Progenitor cell of endocrine pancreas (in vitro differentiated cells): ENCODE measurements around the gene MXD1. TPM values are rescaled to one million over a fixed set of nuclear protein-coding genes. Genes with fewer than 3 reads are reported as not detected.

Source experiments
- DNase-seq: peaks from one replicate; pipeline ENCODE4 v3.0.0; 2021; ENCODE audit warnings: low spot score; ENCODE audit not compliant: unreplicated experiment
- H3K27ac Mint-ChIP-seq: 2 replicates; pipeline ENCODE4 v1.8.0; 2021; ENCODE audit warnings: mild to moderate bottlenecking, moderate library complexity, mixed read lengths
- H3K27me3 Mint-ChIP-seq: 2 replicates; pipeline ENCODE4 v1.8.0; 2021; ENCODE audit warnings: mixed read lengths
- H3K36me3 Mint-ChIP-seq: 2 replicates; pipeline ENCODE4 v1.8.0; 2022; ENCODE audit warnings: mixed read lengths; ENCODE audit not compliant: insufficient read depth
- H3K4me1 Mint-ChIP-seq: 2 replicates; pipeline ENCODE4 v1.8.0; 2021; ENCODE audit warnings: low read depth, mixed read lengths
- H3K4me3 Mint-ChIP-seq: 2 replicates; pipeline ENCODE4 v1.8.0; 2021; ENCODE audit warnings: low read depth, mild to moderate bottlenecking, moderate library complexity, mixed read lengths
- H3K9me3 Mint-ChIP-seq: 2 replicates; pipeline ENCODE4 v1.8.0; 2021; ENCODE audit warnings: low read depth, mixed read lengths
- total RNA-seq: library from RNA; stranded (reverse); gene quantifications from 2 replicates; pipeline ENCODE4 v1.2.1, GENCODE V29; 2021
- TF ChIP-seq, protein P1 (sequence below): fragments of 200-600 bp; sonication (generic); IDR thresholded peaks from one replicate; pipeline ENCODE4 v1.5.0; 2021; ENCODE audit warnings: antibody characterized with exemption, mild to moderate bottlenecking; ENCODE audit not compliant: unreplicated experiment

Gene MXD1
- total RNA-seq, 1 donor from 2014 or later: 10.8 TPM

DNA sequence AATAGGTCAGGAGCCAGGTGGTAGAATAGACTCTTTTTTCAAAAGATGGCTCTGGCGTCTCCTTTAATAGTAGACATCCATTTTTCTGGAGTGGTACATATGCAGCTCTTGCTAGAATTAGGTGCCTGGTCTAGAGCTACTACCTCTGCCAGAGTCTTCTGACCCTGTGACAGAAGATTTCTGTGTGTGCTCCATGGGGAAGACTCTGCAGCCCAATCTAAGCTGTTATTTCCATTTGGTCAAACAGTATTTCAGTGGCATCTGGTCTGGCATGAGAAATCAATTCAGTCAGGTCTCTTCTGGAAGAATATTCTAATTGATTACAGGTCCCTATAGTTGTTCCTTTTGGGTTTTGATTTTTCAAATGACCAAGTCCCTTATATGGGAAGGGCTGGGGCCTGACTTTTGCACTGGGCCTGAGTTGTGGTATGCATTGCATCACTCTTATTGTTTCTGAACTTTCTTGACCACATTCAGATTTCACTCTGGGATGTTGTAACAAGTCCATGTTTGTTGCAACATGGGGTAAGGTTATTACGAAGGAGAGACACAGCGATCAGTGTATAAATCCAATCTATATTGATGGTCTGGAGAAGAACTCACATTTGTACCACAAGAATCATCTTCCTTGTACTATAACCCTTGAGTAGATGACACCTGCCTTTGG, 12.1 kb downstream of the MXD1 start:
- Mint-ChIP-seq H3K27ac (no peak overlapping the region), H3K4me1 (no peaks in the 10 kb centered on the region), H3K27me3 (no peaks in the 10 kb centered on the region), H3K4me3 (no peak overlapping the region), H3K36me3 (peaks cover 2% of the 10 kb centered on the region), H3K9me3 (no peaks in the 10 kb centered on the region)
- TF ChIP-seq, protein P1, sequence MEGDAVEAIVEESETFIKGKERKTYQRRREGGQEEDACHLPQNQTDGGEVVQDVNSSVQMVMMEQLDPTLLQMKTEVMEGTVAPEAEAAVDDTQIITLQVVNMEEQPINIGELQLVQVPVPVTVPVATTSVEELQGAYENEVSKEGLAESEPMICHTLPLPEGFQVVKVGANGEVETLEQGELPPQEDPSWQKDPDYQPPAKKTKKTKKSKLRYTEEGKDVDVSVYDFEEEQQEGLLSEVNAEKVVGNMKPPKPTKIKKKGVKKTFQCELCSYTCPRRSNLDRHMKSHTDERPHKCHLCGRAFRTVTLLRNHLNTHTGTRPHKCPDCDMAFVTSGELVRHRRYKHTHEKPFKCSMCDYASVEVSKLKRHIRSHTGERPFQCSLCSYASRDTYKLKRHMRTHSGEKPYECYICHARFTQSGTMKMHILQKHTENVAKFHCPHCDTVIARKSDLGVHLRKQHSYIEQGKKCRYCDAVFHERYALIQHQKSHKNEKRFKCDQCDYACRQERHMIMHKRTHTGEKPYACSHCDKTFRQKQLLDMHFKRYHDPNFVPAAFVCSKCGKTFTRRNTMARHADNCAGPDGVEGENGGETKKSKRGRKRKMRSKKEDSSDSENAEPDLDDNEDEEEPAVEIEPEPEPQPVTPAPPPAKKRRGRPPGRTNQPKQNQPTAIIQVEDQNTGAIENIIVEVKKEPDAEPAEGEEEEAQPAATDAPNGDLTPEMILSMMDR: no peak
- no peak for DNase-seq

DNA sequence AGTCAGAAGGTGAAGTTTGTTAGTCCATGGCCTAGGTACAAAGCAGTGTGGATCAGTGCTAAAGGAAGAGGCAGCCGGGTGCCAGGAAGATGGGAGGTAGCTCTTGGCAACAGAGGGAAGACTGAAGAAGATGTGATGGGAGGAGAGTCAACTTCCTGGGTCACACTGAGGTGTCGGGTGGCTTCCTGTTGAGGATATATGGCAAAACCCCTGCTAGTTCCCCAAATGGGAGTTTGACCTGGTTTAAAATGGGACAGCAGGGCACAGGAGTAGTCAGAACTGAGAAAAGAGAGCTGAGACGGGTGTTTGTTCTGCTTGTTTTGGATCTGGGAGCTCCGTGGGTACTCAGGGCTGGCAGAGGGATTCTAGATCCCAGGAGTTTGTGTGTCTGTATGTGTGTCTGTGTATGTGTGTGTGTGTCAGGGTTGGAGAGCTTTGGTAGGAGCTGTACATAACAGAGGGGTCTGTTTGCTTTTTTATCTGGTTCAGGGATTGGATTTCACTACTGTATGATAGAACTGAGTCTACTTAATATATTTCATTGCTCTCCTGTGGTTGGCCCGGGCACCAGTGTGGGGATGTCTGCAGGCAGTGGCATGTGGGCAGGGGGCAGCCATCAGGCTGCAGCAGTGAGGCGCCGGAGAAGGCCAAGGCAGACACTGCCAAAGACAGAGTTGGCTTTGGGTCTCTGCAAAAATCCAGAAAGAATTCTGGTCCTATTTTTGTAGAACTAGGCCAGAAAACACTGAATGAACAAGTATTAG, 17.1 kb downstream of the MXD1 start:
- TF ChIP-seq, protein P1: no peak
- Mint-ChIP-seq H3K36me3 (peaks cover 2% of the 10 kb centered on the region), H3K27ac (peak overlapping the region; percentile 45), H3K4me3 (no peak overlapping the region), H3K27me3 (no peaks in the 10 kb centered on the region), H3K4me1 (peaks cover 3% of the 10 kb centered on the region), H3K9me3 (no peaks in the 10 kb centered on the region)
- DNase-seq: no peak

DNA sequence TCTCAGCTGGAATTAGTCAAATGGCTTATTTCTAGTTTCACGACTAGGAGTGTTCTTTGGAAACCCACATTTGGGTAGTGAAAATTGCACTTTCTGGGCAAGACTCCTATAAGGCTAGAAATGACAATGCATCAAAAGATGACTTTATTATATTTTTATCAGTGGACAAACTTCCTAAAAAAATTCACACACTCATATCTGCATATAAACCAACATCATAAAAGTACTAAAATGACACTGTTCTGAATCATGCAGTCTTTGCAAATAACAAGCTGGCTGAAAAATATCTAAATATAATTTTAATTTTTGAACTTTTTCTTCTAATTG, 17.6 kb downstream of the MXD1 start:
- Mint-ChIP-seq H3K27ac (no peak overlapping the region), H3K9me3 (no peaks in the 10 kb centered on the region), H3K27me3 (no peaks in the 10 kb centered on the region), H3K4me3 (no peak overlapping the region), H3K4me1 (peaks cover 3% of the 10 kb centered on the region), H3K36me3 (peaks cover 4% of the 10 kb centered on the region)
- DNase-seq: no peak
- TF ChIP-seq, protein P1: no peak

DNA sequence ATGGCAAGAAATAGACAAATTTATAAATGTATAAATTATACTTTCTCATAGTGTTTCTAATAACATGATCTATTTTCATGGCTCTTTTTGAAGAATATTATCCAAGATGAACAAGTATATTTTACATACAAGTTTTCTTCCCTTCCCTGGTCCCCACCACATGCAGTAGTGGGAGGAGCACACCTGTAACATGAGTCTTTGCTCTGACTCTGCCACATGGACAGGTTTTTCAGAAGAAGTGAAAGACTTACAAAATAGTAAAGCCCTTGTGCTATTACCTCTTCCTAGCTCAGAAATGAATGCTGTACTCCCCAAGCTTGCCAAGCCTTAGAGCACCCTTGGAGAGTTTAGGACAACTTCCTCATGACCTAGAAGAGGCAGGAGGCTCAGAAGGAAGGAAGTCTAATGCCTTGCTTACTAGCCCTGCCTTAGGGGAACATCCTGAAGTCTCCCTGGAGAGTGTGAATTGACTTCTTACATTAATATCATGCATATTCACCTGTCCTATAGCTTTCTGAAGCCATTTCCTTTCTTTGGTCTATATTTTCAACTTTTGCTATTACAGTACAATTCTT, 18.4 kb downstream of the MXD1 start:
- Mint-ChIP-seq H3K9me3 (no peaks in the 10 kb centered on the region), H3K27me3 (no peaks in the 10 kb centered on the region), H3K36me3 (peaks cover 10% of the 10 kb centered on the region), H3K4me3 (no peak overlapping the region), H3K4me1 (peaks cover 3% of the 10 kb centered on the region), H3K27ac (no peak overlapping the region)
- no peak for DNase-seq
- TF ChIP-seq, protein P1: no peak

DNA sequence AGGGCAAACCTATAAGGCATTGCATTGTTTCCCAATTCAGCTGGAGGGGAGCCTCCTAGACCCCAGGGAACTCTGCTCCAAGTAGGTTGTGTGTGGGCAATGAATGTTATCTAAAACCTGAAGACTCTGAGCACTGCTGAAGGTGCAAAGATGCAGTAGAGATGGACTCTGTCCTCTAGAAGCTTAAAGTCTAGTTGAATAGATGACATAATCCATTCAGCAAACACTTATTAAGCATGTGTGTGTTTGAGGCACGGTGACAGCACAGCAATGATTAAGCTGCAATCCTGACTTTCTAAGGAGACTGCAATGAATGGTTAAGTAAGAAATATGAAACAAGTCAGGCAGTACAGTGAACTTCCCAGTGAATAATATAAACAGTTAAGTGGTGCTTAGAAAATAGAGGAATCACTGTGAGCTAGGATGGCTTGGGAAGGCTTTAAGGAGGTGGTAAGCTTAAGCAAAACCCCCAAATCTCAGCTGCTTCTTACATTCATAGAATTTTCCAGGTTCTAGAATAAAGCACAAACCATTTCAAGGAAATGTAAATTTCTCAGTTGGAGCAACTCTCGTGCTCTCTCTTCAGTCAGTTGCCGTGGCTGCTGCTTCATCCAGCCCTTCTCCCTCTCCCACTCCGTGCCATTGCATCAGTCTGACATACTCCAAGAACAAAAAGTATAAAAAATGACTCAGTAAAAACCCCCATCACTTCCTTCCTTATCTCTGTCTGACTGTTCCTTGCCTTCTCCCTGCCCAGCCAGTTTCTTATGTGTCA, 19.1 kb downstream of the MXD1 start:
- TF ChIP-seq, protein P1: no peak
- Mint-ChIP-seq H3K27me3 (no peaks in the 10 kb centered on the region), H3K27ac (no peak overlapping the region), H3K9me3 (no peaks in the 10 kb centered on the region), H3K36me3 (peaks cover 17% of the 10 kb centered on the region), H3K4me1 (peaks cover 3% of the 10 kb centered on the region), H3K4me3 (no peak overlapping the region)
- no peak for DNase-seq
